Heart left ventricle (tissue), 16 donors: ENCODE measurements around the gene MGAT4A. TPM values are rescaled to one million over a fixed set of nuclear protein-coding genes. Genes with fewer than 3 reads are reported as not detected.

ENCODE experiments used
- ATAC-seq, 4 donors: fragments of 200-7000 bp; cut with Tn5 transposase; one replicate each; pipeline ENCODE4 v1.9.1; 2020 to 2022; ENCODE audit warnings: moderate library complexity in 4 of 4, mild to moderate bottlenecking in 3 of 4, moderate number of reproducible peaks in 1 of 4
- DNase-seq, 5 donors: peaks; one replicate each; pipeline ENCODE4 v3.0.0-alpha.2; 2020
- H3K27ac ChIP-seq, 12 donors: fragments of 200-600 bp; sonication (generic) in 4 of 12; one replicate each; pipeline versions ENCODE4 v1.5.0 to v1.8.0; 2016 to 2022; ENCODE audit warnings: mild to moderate bottlenecking in 2 of 12
- H3K27me3 ChIP-seq, 9 donors: fragments of 200-600 bp; sonication (generic) in 2 of 9; one replicate each; pipeline versions ENCODE4 v1.5.1 to v1.8.0; 2016 to 2022; ENCODE audit warnings: mild to moderate bottlenecking in 3 of 9
- H3K36me3 ChIP-seq, 9 donors: fragments of 200-600 bp; sonication (generic) in 2 of 9; one replicate each; pipeline versions ENCODE4 v1.5.0 to v1.8.0; 2018 to 2022; ENCODE audit warnings: mild to moderate bottlenecking in 2 of 9
- H3K4me1 ChIP-seq, 12 donors: fragments of 200-600 bp; sonication (generic) in 4 of 12; one replicate each; pipeline versions ENCODE4 v1.5.0 to v1.8.0; 2016 to 2022; ENCODE audit warnings: mild to moderate bottlenecking in 3 of 12
- H3K4me3 ChIP-seq, 12 donors: fragments of 200-600 bp; sonication (generic) in 4 of 12; one replicate each; pipeline versions ENCODE4 v1.5.0 to v1.8.0; 2017 to 2022; ENCODE audit warnings: mild to moderate bottlenecking in 9 of 12, moderate library complexity in 4 of 12
- H3K9me3 ChIP-seq, 12 donors: fragments of 200-600 bp; sonication (generic) in 4 of 12; one replicate each; pipeline versions ENCODE4 v1.5.0 to v1.8.0; 2016 to 2022; ENCODE audit warnings: mild to moderate bottlenecking in 1 of 12
- CTCF ChIP-seq, 12 donors: fragments of 200-600 bp; sonication (generic) in 4 of 12; IDR thresholded peaks; one replicate each; pipeline versions ENCODE4 v1.5.0 to v1.8.0; 2018 to 2022; ENCODE audit warnings: antibody characterized with exemption in 12 of 12, mild to moderate bottlenecking in 5 of 12
- POLR2A ChIP-seq, 2 donors: fragments of 450-650 bp; IDR thresholded peaks; one replicate each; pipeline ENCODE4 v1.6.1; 2017; ENCODE audit warnings: antibody characterized with exemption in 2 of 2, mild to moderate bottlenecking in 2 of 2, moderate library complexity in 2 of 2
- WGBS, 4 donors: extraction: QIAGEN DNeasy Blood & Tissue Kit in 2 of 4; methylation state at CpG; one replicate each; pipeline versions ENCODE4 v1.1.5 to v1.1.7; 2013 to 2018; 5-methylcytosine and 5-hydroxymethylcytosine counted together
- intact Hi-C, 10 donors: fragments of 100-400 bp; cut with DNase I; formaldehyde crosslinking; loops; one replicate each; pipeline versions ENCODE4 v1.11.1 to v1.14.2; 2022
- polyA plus RNA-seq, 2 donors: library from polyadenylated mRNA; stranded (reverse); fragments of 200-250 nt; gene quantifications; one replicate each; pipeline ENCODE4 v1.2.3, GENCODE V29; 2013
- total RNA-seq, 9 donors: library from RNA; depleted of rRNA in 2 of 9; stranded (reverse); fragments of >200 nt in 2 of 9; fragmentation: NEBNext Ultra II Directional in 3 of 9; extraction: Animal tissue kit (Norgen Biotek cat#: 25700) in 3 of 9; gene quantifications; one replicate each; pipeline versions ENCODE4 v1.1.0 to v1.2.4, GENCODE V29; 2016 to 2023
- donor health status: ischemic (EF 13 %, LVEDD 7.1; RV severe dilation, severe dysfunction).
- donor health status: healthy with polysubstance abuse.
- donor health status: DM: no; HTN: yes; CAD: no.
- donor health status: DM: no; HTN: no; CAD: no.
- donor health status: ischemic (EF 25% LVEDD 6.9; RV normal size, moderate dysfunction).
- donor health status: ischemic (EF 25% LVEDD 5.7; RV mildly dilated, moderate dysfunction).
- donor health status: healthy.
- donor health status: DM: yes; HTN: yes; CAD: no.
- donor health status: ischemic (EF 35%, LVEDD 5.7; RV mildly dilated, moderate dysfunction).
- donor health status: nonischemic (EF 11% LVEDD 7.7; RV severe dilation, severe dysfunction).
- donor health status: DM: yes; HTN: yes; CAD: no.
- donor health status: PGD.
- donor health status: ischemic (EF 29% LVEDD 5.4; RV normal size, mild dysfunction).
- donor health status: nonischemic (EF 23%, LVEDD 6.1; RV moderate dilation, normal function).

The MGAT4A gene
- total and polyA plus RNA-seq, 11 donors, result 4.2 to 45.0 (median 17.7) TPM

GRCh38 chr2:98698896-98699295 lies 32.0 kb downstream of the MGAT4A start:
- intact Hi-C loops, result no loop called here
- TF ChIP-seq POLR2A (IDR thresholded peaks at IDR 0.05) (no peak), CTCF (IDR thresholded peaks at IDR 0.05) (no peak)
- Histone ChIP-seq H3K27me3 (no peaks in the 10 kb centered on the region), H3K4me1 (peaks cover 6 to 76% (median 43%) of the 10 kb centered on the region in 12 donors), H3K9me3 (no peaks in the 10 kb centered on the region), H3K27ac (no peak overlapping the region), H3K4me3 (no peak overlapping the region), H3K36me3 (no peaks in the 10 kb centered on the region)
- 74 to 84% (median 83%) methylated on average over 6 of the region's 6 CpGs for WGBS, 4 donors
- ATAC-seq, result no peak
- DNase-seq, result no peak

- Histone ChIP-seq H3K4me1 (peaks cover 6 to 72% (median 37%) of the 10 kb centered on the region in 12 donors), H3K27ac (no peak overlapping the region), H3K27me3 (no peaks in the 10 kb centered on the region), H3K4me3 (no peak overlapping the region), H3K36me3 (no peaks in the 10 kb centered on the region), H3K9me3 (no peaks in the 10 kb centered on the region)
- WGBS, 4 donors, result 78 to 82% (median 79%) methylated on average over 5 of the region's 5 CpGs
- TF ChIP-seq CTCF (IDR thresholded peaks at IDR 0.05), result no peak
- ATAC-seq (no peak), DNase-seq (no peak)
- intact Hi-C loops, result no loop called here
Observed at GRCh38 chr2:98697651-98698337, 33.1 kb downstream of the MGAT4A start.

- Histone ChIP-seq H3K4me1 (peaks cover 0 to 60% (median 23%) of the 10 kb centered on the region in 12 donors), H3K27me3 (no peaks in the 10 kb centered on the region), H3K36me3 (no peaks in the 10 kb centered on the region), H3K4me3 (no peak overlapping the region), H3K9me3 (no peaks in the 10 kb centered on the region), H3K27ac (no peak overlapping the region)
- no peak for TF ChIP-seq POLR2A (IDR thresholded peaks at IDR 0.05)
- no peak for TF ChIP-seq CTCF (IDR thresholded peaks at IDR 0.05)
- 62 to 73% (median 71%) methylated on average over 4 of the region's 4 CpGs for WGBS, 4 donors
- intact Hi-C loops, result no loop called here
- no peak for DNase-seq
- peak in 3 of 4 donors; percentile 24 to 56 (median 53) for ATAC-seq
Observed at GRCh38 chr2:98696200-98696599, 34.7 kb downstream of the MGAT4A start.

- WGBS, 4 donors, result 94 to 100% (median 96%) methylated on average over 3 of the region's 3 CpGs
- no peak for DNase-seq
- Histone ChIP-seq H3K27ac (no peak overlapping the region), H3K9me3 (no peaks in the 10 kb centered on the region), H3K36me3 (no peaks in the 10 kb centered on the region), H3K4me1 (peaks cover 0 to 50% (median 15%) of the 10 kb centered on the region in 12 donors), H3K4me3 (no peak overlapping the region), H3K27me3 (no peaks in the 10 kb centered on the region)
- intact Hi-C loops, result no loop called here
- TF ChIP-seq CTCF (IDR thresholded peaks at IDR 0.05) (no peak), POLR2A (IDR thresholded peaks at IDR 0.05) (no peak)
- ATAC-seq, result no peak
Observed at GRCh38 chr2:98695255-98695654, 35.7 kb downstream of the MGAT4A start.
